GM23338 (cell line): ENCODE measurements around the gene CEBPG. TPM values are rescaled to one million over a fixed set of nuclear protein-coding genes. Genes with fewer than 3 reads are reported as not detected.

Source experiments
- ATAC-seq: fragments of 200-7000 bp; cut with Tn5 transposase; 3 replicates; pipeline ENCODE4 v1.9.1; 2020
- DNase-seq: peaks from one replicate; pipeline ENCODE4 v3.0.0-alpha.2; 2015; ENCODE audit warnings: low spot score
- H2AFZ ChIP-seq: fragments of 200-600 bp; sonication (generic); 2 replicates; pipeline ENCODE4 v1.8.0; 2016; ENCODE audit warnings: antibody characterized with exemption, mild to moderate bottlenecking, moderate library complexity
- H3F3A ChIP-seq: fragments of 200-600 bp; sonication (generic); replicated peaks from 2 replicates; pipeline ENCODE4 v1.8.0; 2017; ENCODE audit warnings: antibody characterized with exemption, mixed run types, low read depth
- H3K27ac ChIP-seq: fragments of 200-600 bp; sonication (generic); 2 replicates; pipeline ENCODE4 v1.6.1; 2016; ENCODE audit warnings: low read depth
- H3K27me3 ChIP-seq: fragments of 200-600 bp; sonication (generic); 2 replicates; pipeline ENCODE4 v1.8.0; 2016; ENCODE audit warnings: mild to moderate bottlenecking, mixed run types, moderate library complexity; ENCODE audit not compliant: insufficient read depth
- H3K36me3 ChIP-seq: fragments of 200-600 bp; sonication (generic); 2 replicates; pipeline ENCODE4 v1.8.0; 2016; ENCODE audit warnings: mild to moderate bottlenecking; ENCODE audit not compliant: insufficient read depth
- H3K4me1 ChIP-seq: fragments of 200-600 bp; sonication (generic); 2 replicates; pipeline ENCODE4 v1.8.0; 2016; ENCODE audit warnings: mild to moderate bottlenecking, moderate library complexity; ENCODE audit not compliant: insufficient read depth
- H3K4me2 ChIP-seq: fragments of 200-600 bp; sonication (generic); 2 replicates; pipeline ENCODE4 v1.7.1; 2017; ENCODE audit warnings: mixed run types
- H3K4me3 ChIP-seq: fragments of 200-600 bp; sonication (generic); 2 replicates; pipeline ENCODE4 v1.6.1; 2016; ENCODE audit warnings: mixed run types
- H3K79me2 ChIP-seq: fragments of 200-600 bp; sonication (generic); replicated peaks from 2 replicates; pipeline ENCODE4 v1.8.0; 2017; ENCODE audit warnings: mild to moderate bottlenecking; ENCODE audit not compliant: insufficient read depth
- H3K9me2 ChIP-seq: fragments of 200-600 bp; sonication (generic); 2 replicates; pipeline ENCODE4 v1.8.0; 2017; ENCODE audit not compliant: insufficient read depth
- H4K20me1 ChIP-seq: fragments of 200-600 bp; sonication (generic); replicated peaks from 2 replicates; pipeline ENCODE4 v1.8.0; 2017; ENCODE audit warnings: mild to moderate bottlenecking; ENCODE audit not compliant: insufficient read depth
- H3K27ac Mint-ChIP-seq: 2 replicates; pipeline ENCODE4 v1.8.0; 2020; ENCODE audit warnings: inconsistent platforms, mild to moderate bottlenecking, moderate library complexity, mixed read lengths
- H3K27me3 Mint-ChIP-seq: 3 replicates; pipeline ENCODE4 v1.8.0; 2022; ENCODE audit warnings: low read depth, mild to moderate bottlenecking, moderate library complexity, mixed read lengths, inconsistent platforms; ENCODE audit not compliant: insufficient read depth, poor library complexity
- H3K36me3 Mint-ChIP-seq: 3 replicates; pipeline ENCODE4 v1.8.0; 2021; ENCODE audit warnings: low read depth, mild to moderate bottlenecking, inconsistent platforms, moderate library complexity, mixed read lengths
- H3K4me1 Mint-ChIP-seq: 3 replicates; pipeline ENCODE4 v1.8.0; 2020; ENCODE audit warnings: mild to moderate bottlenecking, inconsistent platforms, mixed read lengths
- H3K4me3 Mint-ChIP-seq: 3 replicates; pipeline ENCODE4 v1.8.0; 2021; ENCODE audit warnings: moderate library complexity, mild to moderate bottlenecking, inconsistent platforms, mixed read lengths
- H3K9me3 Mint-ChIP-seq: 3 replicates; pipeline ENCODE4 v1.8.0; 2020; ENCODE audit warnings: moderate library complexity, mild to moderate bottlenecking, inconsistent platforms, mixed read lengths
- CREB1 ChIP-seq: fragments of 250-450 bp; sonication (Bioruptor Pico); IDR thresholded peaks from 2 replicates; pipeline ENCODE4 v1.5.0; 2020; ENCODE audit warnings: low read depth, mild to moderate bottlenecking, moderate library complexity
- CTCF ChIP-seq, 2 experiments: fragments of 200-600 bp in 1 of 2; sonication (generic) in 1 of 2; conservative IDR thresholded peaks; 2 replicates each; pipeline versions ENCODE4 v1.5.1 to v1.6.1; 2016 to 2017; ENCODE audit warnings: antibody characterized with exemption in 2 of 2, low read depth in 2 of 2, mild to moderate bottlenecking in 2 of 2, moderate library complexity in 1 of 2
- EZH2 ChIP-seq: fragments of 200-600 bp; sonication (generic); IDR thresholded peaks from one replicate; pipeline ENCODE4 v1.8.0; 2017; ENCODE audit warnings: antibody characterized with exemption, mild to moderate bottlenecking, low read depth; ENCODE audit not compliant: unreplicated experiment
- EZH2phosphoT487 ChIP-seq: fragments of 200-600 bp; sonication (generic); IDR thresholded peaks from one replicate; pipeline ENCODE4 v1.8.1; 2018; ENCODE audit warnings: antibody characterized with exemption; ENCODE audit not compliant: unreplicated experiment
- JUNB ChIP-seq: IDR thresholded peaks from one replicate; pipeline ENCODE4 v1.6.1; 2016; ENCODE audit warnings: antibody characterized with exemption; ENCODE audit not compliant: unreplicated experiment
- POLR2AphosphoS5 ChIP-seq: IDR thresholded peaks from 2 replicates; pipeline ENCODE4 v1.6.1; 2016; ENCODE audit warnings: antibody characterized with exemption, low read depth
- REST ChIP-seq: IDR thresholded peaks from one replicate; pipeline ENCODE4 v1.6.1; 2018; ENCODE audit warnings: antibody characterized with exemption; ENCODE audit not compliant: unreplicated experiment
- STAT1 ChIP-seq: IDR thresholded peaks from one replicate; pipeline ENCODE4 v1.6.1; 2016; ENCODE audit warnings: antibody characterized with exemption; ENCODE audit not compliant: unreplicated experiment
- ZNF114 ChIP-seq: fragments of 250-450 bp; sonication (Bioruptor Pico); IDR thresholded peaks from 2 replicates; pipeline ENCODE4 v1.5.0; 2020; ENCODE audit warnings: mild to moderate bottlenecking, moderate library complexity
- ZNF462 ChIP-seq: fragments of 250-450 bp; sonication (Bioruptor Pico); IDR thresholded peaks from 2 replicates; pipeline ENCODE4 v1.5.0; 2020; ENCODE audit warnings: mild to moderate bottlenecking, moderate library complexity
- polyA plus RNA-seq: library from polyadenylated mRNA; unstranded; fragments of >200 nt; fragmentation: Nextera tagmentation; extraction: Ambion mirVana; gene quantifications from 2 replicates; pipeline ENCODE4 v1.2.1, GENCODE V29; 2016
- total RNA-seq: library from RNA; depleted of rRNA; stranded (reverse); fragments of >200 nt; shearing (Covaris generic); gene quantifications from 2 replicates; pipeline ENCODE4 v1.2.3, GENCODE V29; 2014

CEBPG gene
- total and polyA plus RNA-seq, 2 experiments from 2014 or later = 25.9 to 50.2 TPM

DNA sequence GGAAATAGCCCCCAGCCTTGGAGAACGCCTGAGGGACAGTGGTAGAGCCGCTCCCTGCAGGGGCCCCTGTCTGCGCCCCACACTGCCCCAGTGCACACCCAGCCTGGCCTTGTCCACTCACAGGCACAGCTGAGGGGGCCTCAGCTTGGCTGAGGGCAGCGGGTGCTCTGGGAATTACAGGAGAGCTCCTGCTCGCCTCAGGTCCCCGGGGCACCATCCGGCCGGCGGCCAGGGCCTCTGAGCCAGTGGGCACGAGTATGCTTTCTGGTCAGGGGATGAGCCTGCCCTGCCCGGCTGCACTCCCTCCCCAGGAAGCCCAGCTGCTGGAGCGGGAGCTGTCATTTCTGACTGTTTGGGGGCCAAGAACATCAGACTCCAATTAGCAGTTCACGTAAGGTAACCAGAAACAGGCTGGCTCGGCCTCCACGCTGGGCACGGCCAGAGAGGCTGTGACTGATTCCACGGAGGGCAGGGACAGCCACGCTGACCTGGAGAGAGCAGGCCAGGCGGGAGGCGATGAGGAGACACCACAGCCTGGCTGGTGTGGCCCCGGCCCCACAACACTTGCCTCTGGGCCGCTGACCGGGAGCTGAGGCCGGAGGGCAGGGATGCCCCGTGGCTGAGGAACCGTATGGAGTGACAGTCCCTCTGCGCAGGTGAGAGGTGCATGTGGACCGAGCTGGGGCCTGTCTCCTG lies 15.4 kb downstream of the CEBPG start:
- Histone ChIP-seq H3K4me2 (no peak overlapping the region), H2AFZ (no peak overlapping the region), H3K4me3 (no peak overlapping the region), H3K4me1 (no peaks in the 10 kb centered on the region), H3K27me3 (no peaks in the 10 kb centered on the region), H3K9me2 (no peaks in the 10 kb centered on the region), H3F3A (0 out of 2 replicates have a peak, but pooled peaks cover 5% of the 10 kb centered on the region), H4K20me1 (peaks cover 30% of the 10 kb centered on the region), H3K79me2 (peaks cover 28% of the 10 kb centered on the region), H3K36me3 (no peaks in the 10 kb centered on the region), H3K27ac (no peak overlapping the region)
- Mint-ChIP-seq H3K9me3 (no peaks in the 10 kb centered on the region), H3K27me3 (peaks cover 4% of the 10 kb centered on the region), H3K4me1 (peaks cover 6% of the 10 kb centered on the region), H3K27ac (no peak overlapping the region), H3K36me3 (peaks cover 3% of the 10 kb centered on the region; the same call in 1 of the 3 replicates), H3K4me3 (no peak overlapping the region)
- DNase-seq (no peak), ATAC-seq (no peak)
- no peak for TF ChIP-seq JUNB
- no peak for TF ChIP-seq EZH2
- TF ChIP-seq REST = no peak
- no peak for TF ChIP-seq STAT1
- no peak for TF ChIP-seq ZNF114
- TF ChIP-seq CTCF (conservative IDR thresholded peaks at IDR 0.05; ENCODE audit: low read depth in 2 of 2) = no peak
- TF ChIP-seq POLR2AphosphoS5 = no peak
- TF ChIP-seq EZH2phosphoT487 = no peak
- TF ChIP-seq CREB1 (CRISPR knock-in tag) = no peak
- TF ChIP-seq ZNF462 (CRISPR knock-in tag) = no peak
